GM19025 (cell line): ENCODE measurements around the gene CD70.
A peak's percentile ranks its signal among the peaks of the same experiment; 100 is the strongest.
"Not testable (repeated sequence)": the region's sequence is repeated elsewhere in the genome, so short reads cannot be mapped to it uniquely, and the experiment has no call there.

Experiments used
- ATAC-seq: cut with Tn5 transposase; IDR thresholded peaks from one replicate; pipeline ENCODE4 v1.9.1; 2021; ENCODE audit warnings: mild to moderate bottlenecking, low read depth, moderate library complexity; ENCODE audit not compliant: unreplicated experiment

CD70 gene

GRCh38 chr19:6598254-6598892, 7.4 kb upstream of the CD70 start:
- ATAC-seq: not testable (repeated sequence)

- ATAC-seq: not testable (repeated sequence)
Measured at GRCh38 chr19:6597471-6598253, 6.7 kb upstream of the CD70 start.

DNA sequence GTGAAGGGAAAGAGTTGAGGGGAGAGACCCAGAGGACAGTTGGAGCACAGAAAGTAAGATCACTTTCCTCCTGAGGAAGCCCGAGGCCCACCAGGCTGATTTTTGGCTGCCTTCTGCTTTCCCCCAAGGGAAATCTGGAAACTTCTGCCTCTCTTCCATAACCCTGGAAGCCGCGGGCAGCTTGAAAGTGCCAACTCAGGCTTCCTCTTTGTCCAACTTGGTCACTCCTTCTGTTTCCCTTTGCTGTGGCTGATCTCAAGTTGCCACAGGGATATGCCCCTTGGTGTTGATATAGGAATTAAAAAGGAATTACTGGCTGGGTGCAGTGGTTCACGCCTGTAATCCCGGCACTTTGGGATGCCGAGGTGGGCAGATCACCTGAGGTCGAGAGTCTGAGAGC, 5.7 kb upstream of the CD70 start:
- no peak for ATAC-seq

DNA sequence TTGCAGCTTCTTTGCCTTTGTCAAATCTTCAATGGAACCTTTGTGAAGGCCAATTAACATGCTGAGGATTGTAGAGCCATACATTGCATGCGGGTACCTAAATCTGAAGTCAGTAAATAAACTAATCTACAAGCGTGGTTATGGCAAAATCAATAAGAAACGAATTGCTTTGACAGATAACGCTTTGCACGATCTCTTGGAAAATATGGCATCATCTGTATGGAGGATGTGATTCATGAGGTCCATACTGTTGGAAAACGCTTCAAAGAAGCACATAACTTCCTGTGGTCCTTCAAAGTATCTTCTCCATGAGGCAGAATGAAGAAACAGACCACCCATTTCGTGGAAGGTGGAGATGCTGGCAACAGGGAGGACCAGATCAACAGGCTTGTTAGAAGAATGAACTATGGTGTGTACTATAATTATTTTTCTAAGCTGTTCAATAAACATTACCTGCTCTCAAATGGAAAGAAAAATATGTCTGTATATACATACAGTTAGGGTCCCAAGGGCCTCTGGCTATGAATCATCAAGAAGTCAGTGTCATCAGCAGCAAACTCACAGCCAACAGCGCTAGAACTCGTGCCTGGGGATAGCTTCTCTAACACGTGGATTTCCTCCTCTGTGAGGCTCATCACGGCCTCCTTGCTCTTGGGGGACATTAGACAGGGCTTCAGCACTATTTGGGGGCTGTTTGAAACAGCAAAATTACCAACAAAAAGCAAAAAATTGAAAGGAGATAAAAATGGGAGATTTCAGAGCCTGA, 2.9 kb upstream of the CD70 start:
- ATAC-seq: no peak

DNA sequence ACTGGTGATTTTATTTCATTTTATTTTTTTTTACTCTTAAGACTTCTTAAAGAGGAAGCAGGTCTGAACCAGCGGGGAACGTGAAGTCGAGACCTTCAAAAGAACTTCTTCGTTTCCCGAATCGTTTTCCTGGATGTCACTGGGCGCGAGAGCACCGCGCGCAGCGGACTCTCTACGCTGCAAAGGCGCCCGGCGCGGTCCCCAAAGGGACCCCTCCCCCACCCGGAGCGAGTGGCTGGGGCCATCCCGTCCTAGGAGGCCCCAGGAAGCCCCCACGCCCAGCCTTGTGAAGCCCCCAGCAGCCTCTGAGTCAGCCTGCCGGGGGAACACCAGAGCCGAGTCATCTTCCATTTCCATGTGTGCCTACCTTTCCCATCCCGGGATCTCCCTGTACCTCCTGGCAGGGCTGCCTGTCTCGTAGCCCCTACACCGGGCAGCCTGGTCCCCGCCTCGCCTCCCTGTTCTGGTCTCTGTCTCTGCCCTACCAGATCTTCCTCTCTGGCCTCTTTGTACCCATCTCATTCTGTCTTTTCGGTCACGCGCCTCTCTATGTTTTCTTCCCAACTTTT, 608 bp downstream of the CD70 start:
- ATAC-seq: no peak

DNA sequence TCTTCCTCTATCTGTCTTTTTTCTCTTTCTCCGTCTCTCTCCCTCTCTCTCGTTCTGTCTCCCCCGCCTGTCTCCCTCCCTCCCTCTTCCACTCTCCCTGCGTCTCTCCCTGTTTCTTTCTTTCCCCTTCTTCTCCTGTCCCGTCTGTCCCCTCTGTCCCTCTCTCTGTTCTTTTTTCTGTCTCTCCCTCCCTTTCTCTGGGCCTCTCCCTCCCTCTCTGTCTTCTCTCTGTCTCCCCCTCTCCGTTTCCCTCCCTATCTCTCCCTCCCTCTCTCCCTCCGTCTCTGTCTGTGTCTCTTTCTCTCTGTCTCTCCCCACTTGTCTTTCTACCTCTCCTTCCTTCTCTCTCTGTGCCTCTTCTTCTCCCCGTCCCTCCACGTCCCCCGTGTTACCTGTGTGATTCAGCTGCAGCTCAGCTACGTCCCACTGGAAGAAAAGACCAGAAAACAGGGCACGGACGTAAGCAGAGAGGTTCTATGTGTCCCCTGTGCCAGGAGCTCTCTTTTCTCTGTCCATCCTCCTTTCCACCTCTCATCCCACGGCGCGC, 1.2 kb downstream of the CD70 start:
- ATAC-seq: no peak

GRCh38 chr19:6588508-6589345, 2.2 kb downstream of the CD70 start:
- no peak for ATAC-seq

GRCh38 chr19:6587998-6588507, 2.9 kb downstream of the CD70 start:
- no peak for ATAC-seq

- no peak for ATAC-seq
Measured at GRCh38 chr19:6587093-6587820, 3.7 kb downstream of the CD70 start.

DNA sequence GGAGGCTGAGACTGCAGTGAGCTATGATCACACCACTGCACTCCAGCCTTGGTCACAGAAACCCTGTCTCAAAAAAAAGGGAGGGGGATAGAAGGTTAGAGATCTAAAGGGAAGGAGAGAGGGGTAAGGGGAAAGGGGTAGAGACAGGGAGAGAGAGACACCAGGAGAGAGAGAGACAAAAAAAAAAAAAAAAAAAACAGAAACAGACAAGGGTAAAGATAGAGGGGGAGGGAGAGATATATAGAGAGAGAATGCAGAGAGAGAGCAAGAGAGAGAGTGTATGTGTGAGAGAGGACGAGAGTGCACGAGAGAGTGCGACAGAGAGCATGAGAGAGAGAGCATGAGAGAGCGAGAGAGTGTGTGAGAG, 4.2 kb downstream of the CD70 start:
- no peak for ATAC-seq

- no peak for ATAC-seq
Measured at GRCh38 chr19:6586056-6586455, 4.9 kb downstream of the CD70 start.

DNA sequence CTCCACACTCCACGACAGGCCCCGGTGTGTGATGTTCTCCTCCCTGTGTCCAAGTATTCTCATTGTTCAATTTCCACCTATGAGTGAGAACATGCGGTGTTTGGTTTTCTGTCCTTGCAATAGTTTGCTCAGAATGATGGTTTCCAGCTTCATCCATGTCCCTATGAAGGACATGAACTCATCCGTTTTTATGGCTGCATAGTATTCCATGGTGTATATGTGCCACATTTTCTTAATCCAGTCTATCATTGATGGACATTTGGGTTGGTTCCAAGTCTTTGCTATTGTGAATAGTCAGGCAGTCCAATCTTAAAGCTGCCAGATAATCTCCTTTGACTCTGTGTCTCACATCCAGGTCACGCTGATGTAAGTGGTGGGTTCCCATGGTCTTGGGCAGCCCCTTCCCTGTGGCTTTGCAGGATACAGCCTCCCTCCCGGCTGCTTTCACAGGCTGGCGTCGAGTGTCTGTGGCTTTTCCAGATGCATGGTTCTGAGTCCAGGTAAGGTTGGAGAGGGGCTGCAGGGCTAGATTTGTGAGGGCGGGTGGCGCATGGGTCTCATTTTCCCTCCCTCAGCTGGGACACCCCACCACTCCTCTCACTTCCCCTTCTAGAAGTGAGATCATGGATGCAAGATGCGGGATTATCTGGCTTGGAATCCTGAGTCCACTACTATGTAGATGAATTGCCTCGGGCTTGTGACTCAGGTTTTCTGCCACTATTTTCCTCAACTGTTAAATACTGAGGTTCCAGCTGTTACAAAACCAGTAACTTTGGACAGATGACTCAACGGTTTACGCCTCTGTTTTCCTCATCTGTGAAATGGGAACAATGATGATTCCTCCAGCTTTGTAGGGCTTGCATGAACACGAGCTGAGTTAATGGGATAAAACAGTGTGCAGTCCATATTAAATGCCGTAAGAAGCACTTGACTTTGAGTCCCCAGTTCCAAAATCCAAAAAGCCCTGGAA, 8.2 kb downstream of the CD70 start:
- not testable (repeated sequence) for ATAC-seq

DNA sequence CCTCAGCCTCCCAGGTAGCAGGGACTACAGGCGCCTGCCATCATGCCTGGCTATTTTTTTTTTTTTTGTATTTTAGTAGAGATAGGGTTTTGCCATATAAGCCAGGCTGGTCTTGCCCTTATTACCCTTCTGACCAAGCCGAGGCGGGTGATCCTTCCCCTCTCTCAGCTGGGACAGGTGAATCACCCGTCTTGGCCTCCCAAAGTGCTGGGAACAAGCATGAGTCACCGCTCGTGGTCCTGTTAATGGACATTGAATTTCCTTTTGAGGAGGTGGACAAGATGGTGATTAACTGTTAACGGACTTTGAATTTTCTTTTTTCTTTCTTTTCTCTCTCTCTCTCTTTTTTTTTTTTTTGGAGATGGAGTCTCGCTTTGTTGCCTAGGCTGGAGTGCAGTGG, 10.6 kb downstream of the CD70 start:
- ATAC-seq: no peak

DNA sequence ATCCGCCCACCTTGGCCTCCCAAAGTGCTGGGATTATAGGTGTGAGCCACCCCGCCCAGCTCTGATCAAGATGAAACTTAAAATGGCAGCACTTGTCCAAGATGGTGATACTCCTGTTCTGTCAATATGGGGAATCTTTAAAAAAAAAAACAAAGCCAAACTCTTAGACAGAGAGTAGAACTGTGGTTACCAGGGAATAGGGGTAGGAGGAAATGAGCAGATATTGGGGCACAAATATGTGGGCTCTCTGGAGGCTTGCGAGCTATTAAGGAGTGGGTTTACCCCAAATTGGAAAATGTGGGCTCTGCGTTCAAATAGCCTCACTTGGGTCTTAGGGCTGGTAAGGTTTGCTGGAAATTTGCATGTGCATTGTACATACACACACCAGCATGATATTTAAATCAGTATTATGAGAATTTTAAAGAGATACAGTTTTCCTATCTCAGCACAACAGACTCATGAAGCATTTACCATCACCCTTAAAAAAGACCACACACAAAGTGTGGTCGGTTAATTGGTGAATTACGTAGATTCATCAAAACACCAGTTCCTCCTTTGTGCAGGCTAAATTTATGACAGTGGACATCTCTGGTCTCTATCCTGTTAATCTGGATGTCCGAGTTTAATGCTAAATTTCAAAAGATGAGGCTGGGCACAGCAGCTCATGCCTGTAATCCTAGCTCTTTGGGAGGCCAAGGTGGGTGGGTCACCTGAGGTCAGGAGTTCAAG, 11.3 kb downstream of the CD70 start:
- no peak for ATAC-seq

DNA sequence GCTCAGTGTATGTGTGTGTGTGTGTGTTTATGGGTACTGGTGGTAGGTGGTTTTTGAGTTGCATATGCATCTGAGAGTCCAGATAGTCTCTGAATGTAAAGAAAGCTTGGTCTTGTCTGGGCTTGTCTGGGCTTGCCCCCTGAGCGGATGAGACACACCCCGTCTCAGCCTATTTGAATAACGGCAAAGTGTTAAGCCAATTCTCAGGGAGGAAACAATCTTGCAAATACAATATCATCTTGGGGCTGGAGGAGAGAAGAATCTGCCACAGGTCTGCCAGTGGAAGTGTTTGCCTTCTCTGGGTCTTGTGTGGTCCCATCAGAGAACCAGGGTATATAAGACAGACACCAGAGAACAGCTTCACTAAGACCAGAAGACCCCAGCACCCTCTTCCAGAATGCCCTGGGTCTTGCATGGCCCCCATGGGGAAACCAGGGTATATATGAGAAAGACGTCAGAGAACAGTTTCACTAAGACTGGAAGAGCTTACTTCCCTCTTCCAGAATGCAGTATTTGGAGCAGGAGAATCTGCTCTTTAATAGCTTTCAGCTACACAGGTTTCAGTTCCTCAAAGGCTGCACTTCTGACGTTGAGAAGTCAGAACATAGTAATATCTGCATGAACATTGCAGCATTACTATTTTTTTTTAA, 13.3 kb downstream of the CD70 start:
- ATAC-seq: peak; percentile 64

DNA sequence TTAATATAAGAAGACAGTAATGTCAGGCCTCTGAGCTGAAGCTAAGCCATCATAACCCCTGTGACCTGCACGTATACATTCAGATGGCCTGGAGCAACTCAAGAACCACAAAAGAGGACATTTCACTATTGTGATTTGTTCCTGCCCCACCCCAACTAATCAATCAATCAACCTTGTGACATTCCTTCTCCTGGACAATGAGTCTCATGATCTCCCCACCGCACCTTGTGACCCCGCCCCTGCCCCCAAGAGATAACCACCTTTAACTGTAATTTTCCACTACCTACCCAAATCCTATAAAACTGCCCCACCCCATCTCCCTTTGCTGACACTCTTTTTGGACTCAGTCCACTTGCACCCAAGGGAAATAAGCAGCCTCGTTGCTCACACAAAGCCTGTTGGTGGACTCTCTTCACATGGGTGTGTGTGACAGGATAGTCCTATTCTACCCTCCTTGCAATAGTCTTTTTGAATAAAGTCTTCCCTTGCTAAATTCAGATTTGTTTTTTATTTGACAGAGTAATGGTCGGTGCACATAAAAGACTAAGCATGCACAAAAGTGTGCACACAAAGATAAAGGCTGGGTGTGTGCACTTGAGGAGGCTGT, 14.0 kb downstream of the CD70 start:
- no peak for ATAC-seq
